HG03066 (cell line): ENCODE measurements around the gene PDE9A.
"Not testable (repeated sequence)": the region's sequence is repeated elsewhere in the genome, so short reads cannot be mapped to it uniquely, and the experiment has no call there.

Source experiments
- ATAC-seq: cut with Tn5 transposase; IDR thresholded peaks from one replicate; pipeline ENCODE4 v1.9.1; 2021; ENCODE audit warnings: low read depth; ENCODE audit not compliant: unreplicated experiment

The PDE9A gene

DNA sequence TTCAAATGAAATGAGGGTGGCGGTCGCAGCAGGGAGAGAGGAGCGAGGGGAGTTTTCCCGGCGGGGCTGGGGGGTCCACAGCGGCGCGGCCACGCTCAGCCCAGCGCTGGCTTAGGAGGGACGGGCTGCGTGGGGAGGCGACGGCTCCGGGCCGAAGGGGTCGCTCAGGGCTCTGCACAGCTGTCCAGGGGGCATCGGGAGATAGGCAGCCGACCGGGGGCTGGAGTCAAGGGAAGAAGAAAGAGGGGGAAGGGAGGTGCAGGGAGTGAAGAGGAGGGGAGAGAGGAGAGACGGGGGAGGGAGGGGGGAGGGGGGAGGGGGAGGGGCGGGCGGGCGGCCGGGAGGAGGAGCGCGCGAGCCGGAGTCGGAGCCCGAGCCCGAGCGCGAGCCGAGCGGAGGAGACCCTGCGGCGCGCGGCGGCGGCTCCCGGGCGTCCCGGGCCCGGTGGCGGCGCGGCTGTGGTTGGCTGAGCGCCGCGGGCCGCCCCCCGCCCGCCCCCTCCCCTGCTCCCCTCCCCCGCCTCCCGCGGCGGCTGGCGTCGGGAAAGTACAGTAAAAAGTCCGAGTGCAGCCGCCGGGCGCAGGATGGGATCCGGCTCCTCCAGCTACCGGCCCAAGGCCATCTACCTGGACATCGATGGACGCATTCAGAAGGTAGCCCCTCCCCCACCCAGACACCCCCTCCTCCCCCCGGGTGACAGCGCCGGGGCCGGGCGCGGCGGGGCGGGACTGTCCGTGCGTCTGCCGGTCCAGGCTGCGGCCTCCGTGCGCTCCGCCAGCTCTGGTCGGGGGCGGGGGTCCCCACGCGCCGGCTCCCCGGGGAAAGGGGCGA lies at the start of gene PDE9A:
TSS of gene PDE9A (plus strand) at position 391 of the 831 bp plus-strand sequence. CDS start at position 585, 194 bp downstream.
- ATAC-seq = no peak

DNA sequence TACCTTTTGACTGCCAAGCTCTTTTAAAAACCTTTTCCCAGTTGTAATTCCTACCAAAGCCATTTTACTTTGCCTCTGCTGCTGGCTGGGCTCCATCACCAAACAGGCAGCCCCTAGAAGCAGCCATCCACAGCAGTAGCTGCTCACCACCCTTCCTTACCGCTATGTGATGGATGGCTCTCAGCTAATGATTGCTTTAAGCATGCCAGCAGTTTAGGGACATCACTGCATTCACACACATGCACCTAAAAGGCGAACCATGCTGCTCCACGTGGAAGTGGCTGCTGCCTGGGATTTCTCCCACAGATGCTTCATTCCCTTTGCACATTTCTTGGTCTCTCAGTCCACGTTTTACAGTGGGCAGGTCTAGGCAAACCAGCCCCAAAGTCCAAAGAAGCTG lies 46.3 kb upstream of the PDE9A start:
- ATAC-seq = no peak

DNA sequence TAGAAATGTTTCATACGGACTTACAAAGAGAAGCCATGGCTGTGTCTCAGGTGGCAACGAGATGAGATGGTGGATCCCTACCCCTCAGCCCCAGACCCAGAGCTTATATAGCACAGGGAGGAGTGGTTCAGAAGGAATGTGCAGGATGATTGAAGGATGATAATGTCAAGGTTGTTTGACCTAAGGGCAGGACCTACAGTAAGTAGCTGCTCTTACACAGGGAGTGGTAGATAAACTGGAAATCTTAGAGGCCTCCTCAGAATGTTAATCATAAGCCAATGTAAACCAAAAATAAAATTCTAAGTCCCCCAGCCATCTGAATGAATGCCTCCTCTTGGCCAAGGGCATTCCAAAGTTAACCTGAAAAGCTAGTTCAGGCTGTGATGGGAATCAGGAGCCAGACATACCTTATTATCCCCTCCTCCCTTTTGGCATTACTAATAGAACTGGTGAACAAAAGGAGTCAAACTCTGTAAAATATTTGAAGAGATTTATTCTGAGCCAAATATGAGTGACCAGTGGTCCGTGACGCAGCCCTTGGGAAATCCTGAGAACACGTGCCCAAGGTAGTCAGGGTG lies 45.8 kb upstream of the PDE9A start:
- ATAC-seq = no peak

DNA sequence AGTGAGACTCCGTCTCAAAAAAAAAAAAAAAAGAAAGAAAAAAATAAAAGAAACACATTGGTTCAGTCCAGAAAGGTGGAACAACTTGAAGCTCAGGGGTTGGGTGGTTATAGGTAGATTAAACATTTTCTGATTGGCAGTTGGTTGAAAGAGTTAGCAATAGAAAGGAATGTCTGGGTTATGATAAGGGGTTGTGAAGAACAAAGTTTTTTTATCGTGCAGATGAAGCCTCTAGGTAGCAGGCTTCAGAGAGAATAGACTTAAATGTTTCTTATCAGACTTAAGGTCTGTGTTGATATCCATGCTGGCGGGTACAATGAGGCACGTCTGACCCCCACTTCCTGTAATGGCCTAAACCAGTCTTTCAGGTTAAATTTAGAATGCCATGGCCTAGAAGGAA lies 45.0 kb upstream of the PDE9A start:
- no peak for ATAC-seq

DNA sequence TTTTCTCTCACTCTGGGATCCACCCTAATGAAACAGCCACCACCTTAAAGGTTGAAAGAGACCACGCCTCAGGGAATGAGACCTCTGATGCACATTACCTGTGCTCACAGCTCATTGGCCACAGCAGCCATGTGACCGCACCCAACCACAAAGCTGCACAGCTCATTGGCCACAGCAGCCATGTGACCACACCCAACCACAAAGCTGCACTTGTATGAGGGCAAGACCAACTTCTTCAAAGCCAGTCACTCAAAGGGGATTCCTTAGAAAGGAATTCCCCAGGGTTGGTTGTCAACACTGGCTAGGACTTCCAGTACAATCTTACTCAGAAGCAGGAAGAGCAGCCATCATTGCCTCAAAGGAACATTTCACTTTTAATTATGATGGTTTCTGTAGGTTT lies 43.6 kb upstream of the PDE9A start:
- ATAC-seq = no peak

DNA sequence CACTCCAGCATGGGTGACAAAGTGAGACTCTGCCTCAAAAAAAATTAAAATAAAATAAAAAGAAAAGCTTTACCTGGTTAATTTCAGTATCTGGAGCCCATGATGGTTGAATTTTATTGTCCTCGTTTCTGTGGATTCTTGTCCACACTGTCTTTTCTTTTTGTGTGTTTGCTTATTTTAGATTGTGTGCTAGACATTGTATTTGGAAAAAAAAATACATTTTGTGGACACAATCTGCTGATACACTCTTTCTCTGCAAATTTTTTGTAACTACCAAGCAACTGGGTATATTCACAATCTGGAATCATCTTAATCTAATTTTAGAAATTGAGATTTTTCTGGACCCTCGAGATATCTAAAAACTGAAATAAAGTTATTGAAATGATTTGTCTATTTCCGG lies 41.6 kb upstream of the PDE9A start:
- ATAC-seq = no peak

DNA sequence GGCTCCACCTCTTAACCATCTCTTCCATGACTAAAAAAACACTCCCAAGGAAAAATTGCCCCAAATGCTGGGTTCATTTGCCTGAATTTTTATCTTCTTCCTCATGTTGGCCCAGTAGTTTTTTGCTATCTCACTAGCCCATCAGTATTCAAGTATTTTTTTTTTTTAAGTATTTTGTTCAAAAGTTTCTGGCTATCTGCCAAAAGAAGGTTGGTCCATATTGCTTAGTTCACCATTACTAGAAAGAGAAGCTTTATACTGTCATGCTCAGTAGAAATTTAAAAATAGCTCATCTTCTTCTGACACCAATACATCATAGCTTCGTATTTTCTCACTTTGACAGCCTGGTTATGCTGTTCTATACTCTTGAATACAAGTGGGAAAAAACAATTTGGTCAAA lies 41.0 kb upstream of the PDE9A start:
- no peak for ATAC-seq

DNA sequence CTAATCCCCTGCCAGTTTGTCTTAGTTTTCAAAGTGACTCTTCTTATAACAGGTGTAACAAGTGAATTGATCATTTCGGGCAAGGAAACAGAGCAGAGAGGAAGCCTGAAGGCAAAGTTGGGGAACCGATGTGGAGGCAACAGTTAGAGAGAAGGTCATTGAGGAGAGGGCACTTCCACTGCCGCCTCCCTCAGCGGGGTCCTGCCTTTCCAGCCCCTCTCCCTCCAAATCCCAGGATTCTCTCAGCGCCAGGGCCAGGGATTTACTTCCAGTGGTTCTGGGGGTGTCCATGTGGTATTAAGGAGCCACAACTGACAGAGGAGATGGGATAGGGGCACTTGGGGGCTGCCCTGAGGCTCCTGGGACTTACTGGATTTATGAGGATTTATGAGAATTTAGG lies 39.7 kb upstream of the PDE9A start:
- no peak for ATAC-seq

DNA sequence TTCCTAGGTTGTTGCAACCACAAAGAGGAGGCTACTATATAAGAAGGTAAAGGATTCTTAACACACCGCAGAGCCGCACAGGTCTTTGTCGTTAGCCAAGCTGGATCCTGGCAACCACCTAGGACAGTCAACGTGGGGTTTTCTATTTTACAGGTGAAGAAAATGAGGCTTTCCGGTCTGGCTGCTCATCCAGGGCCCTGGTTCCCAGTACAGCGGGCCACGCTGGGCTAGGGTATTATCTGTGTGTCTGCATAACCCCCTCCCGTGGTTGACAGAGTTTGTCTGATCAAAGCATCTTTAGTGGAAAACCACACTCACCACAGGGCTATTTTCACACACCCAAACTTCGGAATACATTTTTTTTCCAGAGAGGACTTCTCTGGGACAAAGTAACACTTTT lies 39.0 kb upstream of the PDE9A start:
- ATAC-seq = no peak

DNA sequence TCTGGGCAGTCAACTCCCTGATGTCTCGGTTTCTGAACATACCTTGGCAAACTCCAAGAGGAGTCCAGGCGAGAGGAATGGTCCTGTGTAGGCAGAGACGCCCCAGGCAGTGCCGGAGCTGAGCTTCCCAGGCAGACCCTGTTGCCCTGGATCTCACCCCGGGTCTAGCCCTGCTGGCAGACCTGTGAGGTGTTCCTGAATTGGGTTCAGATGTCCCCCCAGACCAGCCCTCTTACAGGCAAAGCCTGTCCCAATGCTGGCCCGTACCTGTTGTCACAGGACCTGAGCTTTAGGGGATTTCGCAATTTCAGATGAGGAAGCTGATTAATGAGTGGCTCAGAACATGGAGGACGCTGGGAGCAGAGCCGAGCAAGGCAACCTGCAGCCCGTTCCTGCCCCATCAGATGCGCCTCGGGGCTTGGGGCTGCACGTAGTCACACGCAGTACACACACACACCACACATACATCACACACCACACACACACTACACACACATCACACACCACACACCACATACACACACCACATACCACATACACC lies 38.5 kb upstream of the PDE9A start:
- ATAC-seq = no peak

DNA sequence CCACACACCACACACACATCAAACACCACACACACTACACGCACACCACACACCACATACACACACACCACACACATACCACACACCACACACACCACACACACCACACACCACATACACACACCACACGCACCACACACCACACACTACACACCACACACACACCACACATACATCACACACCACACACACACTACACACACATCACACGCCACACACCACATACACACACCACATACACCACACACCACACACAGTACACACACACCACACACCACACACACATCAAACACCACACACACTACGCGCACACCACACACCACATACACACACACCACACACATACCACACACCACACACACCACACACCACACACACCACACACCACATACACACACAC lies 38.0 kb upstream of the PDE9A start:
- ATAC-seq = not testable (repeated sequence)

DNA sequence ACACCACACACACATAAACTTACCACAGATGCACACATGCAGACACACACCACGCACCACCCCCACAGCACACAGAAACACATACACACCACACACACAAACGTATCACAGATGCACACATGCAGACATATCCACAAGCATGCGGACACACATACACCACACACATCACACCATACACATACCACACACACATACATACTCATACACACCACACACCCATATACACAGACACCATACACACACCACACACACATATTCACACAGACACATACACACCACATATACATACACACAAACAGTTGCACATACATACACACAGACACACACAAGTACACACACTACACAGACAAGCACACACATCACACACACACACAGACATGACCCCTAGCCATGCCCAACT lies 37.5 kb upstream of the PDE9A start:
- ATAC-seq = no peak

DNA sequence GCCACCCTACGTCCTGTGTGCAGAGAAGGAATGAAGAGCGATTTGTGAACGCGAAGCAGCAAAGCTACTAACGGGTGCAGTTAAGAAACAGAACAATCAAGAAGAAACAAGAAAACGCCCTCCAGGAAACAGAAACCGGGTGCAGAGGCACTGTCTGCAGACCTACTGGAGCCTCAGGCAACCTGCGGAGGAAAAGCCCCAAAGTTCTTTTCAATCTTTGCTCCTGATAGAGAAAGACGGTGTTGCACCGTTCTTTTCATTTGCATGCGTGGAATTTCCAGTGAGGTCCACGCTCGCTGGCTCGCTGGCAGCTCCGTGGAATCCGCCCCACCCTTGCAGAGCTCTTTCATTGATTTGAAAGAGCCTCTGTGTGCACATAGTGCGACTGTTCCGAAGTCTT lies 37.0 kb upstream of the PDE9A start:
- ATAC-seq = no peak

DNA sequence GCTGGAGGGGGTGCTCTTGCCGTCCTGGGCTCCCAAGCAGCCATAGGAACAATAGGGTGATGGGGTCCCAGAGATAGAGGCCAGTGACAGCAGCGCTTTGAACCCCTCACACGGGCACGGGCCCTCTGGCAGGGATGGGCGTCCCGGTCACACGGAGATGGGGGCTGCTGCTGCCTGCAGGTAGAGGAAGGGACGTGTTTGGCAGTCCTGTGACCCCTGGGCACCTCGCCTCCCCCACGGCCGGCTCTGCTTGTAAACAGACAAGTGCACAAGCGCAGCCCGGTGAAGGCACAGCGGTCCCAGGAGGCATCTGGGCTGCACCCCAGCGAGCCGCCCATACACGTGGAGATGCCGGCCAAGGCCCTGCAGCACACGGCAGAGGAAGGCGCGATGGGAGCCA lies 36.5 kb upstream of the PDE9A start:
- ATAC-seq = no peak

DNA sequence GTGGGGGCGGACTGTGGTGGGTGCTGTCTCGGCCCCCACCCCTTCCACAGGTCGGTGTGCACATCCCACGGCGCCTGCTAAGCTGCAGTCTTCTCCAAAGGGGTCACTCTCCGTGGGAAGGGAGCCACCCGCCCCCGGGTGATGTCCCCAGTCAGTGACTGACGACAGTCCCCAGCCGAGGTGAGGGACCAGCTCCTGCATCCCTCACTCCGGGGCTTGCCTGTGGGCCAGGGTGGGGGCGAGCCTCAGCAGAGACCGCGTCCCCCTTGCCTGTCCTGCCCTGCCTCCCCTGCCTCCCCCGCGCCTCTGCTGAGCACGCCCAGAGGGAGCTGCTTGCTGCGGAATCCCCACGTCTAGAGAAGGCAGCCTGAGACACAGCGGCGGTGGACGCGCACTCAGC lies 35.9 kb upstream of the PDE9A start:
- ATAC-seq = no peak

DNA sequence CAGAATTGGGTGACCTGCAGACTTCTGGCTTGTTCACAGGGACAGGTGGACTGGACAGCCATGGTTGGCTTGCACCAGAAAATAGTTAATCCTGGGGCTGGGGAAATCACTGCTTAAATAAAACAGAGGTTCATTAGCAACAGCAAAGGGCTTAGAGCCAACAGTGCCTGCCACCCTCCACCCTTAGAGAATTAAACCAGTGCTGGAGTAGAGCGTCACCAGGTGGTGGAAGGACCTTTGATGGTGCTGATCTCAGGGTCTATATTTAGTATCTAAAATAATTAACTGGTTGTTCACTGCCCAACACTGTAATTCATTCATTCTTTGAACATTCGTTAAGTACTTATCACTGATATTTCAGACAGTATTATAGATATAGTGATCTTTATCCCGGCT lies 34.7 kb upstream of the PDE9A start:
- no peak for ATAC-seq

DNA sequence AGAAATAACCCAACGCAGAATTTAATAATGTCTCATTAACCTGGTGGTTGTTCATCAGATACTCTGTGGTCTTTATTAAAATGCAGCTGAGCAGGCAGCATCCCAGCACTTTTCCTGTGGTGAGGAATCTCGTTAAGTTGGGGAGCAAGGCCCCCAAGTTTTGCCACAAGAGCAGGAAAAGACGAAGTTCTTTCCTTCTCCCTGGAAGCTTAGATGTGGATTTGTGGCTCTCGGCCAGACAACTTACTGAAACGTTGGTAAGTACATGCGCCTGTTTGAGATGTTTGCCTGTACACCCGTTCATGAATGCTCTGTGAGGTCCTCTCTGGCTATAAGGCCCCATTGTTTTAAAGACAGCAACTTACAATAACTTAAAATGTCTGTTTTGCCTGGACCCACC lies 34.3 kb upstream of the PDE9A start:
- ATAC-seq = no peak

DNA sequence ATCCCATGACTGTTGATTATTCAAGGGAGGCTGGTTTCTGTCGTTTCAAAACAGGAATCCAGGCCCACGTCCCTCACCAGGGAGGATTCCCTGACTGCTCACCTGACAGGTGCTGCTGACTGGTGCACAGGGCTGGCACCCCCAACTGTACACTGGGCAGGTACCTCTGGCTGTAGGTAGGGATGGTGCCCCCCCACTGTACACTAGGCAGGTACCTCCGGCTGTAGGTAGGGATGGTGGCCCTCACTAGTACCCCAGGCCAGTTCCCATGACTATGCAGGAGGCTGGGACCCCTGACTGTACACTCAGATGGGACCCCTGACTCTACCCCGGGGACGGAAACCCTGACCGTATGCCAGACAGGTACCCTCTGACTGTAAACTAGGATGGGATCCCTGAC lies 33.6 kb upstream of the PDE9A start:
- ATAC-seq = no peak

DNA sequence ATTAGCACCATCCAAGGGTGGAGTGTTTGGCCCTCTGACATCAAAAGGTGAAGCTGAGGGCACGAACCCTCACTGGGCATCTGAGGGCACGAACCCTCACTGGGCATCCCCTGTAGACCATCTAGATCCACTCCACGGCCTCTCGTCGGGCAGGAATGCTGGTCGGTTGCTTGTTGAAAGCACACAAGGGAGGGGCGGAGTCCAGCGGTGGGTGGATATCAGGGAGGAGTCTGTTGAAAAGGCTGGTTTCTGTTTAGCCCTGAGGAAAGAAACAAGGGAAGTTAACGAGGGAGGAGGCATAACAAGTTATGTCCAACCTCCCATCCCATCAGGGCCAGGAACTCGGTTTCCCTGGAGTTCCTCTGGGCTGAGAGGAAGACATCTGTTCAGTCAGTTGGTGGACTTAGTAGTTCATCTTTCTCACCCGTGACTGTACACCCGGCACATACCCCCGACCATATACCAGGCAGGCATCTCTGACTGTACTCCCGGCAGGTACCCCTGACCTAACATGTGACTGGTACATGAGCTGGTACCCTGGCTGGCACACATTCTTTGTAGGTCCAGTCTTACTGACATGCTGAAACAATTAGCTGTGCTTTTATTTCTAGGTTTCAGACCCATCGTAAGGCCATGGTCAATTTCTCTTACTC lies 32.1 kb upstream of the PDE9A start:
- no peak for ATAC-seq

DNA sequence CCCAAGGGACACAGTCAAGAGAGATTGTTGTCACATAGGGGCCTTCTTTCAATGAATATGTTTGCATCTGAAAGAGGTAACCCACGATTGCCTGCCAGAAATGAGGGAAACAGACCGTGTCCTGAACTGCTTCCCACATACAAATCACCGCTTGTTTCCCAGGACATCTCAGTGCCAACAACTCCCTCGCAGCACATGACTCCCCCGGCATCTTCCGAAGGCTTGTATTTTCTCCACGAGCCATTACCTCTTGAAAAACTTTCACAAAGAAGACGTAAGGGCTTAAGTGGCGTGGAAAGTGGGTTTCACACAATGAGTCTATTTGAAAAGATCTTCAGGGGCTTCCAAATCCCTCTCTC lies 31.6 kb upstream of the PDE9A start:
- ATAC-seq = no peak

DNA sequence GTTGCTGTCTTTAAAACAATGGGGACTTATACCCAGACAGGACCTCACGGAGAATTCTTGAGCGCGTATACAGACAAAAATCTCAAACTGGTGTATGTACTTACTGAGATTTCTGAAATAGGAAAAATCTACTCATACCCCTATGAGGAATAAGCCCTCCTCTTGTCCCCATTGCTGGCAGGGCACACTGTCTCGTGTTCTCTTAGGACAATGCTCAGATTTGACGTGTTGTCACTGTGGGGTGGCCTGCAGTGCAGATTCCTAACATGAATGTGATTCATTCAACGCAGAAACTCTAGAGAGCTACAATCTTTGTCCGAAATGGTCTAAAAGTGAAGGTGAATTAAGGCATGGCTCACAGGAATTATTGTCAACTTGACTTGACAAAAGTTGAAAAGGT lies 31.1 kb upstream of the PDE9A start:
- no peak for ATAC-seq

DNA sequence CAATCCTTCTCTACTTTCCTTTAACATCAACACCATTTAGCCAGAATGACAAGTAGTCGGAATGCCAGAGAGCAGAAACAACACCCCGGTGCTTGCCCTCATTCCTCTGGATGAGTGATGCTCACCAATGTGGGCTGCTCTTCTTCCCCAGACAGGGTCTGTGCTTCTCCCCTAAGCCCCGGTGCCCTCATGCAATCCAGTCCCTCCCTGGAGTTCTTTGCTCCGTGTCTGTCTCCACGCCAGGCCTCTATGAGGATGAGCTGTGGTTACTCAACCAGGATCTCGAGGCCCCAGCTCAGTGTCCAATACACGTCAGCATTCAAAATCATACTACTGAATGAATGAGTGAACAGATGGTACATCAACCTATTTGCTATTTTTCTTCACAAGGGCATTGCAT lies 29.7 kb upstream of the PDE9A start:
- no peak for ATAC-seq
